K562 (cell line): ENCODE data around the gene C1orf174. TPM values are rescaled to one million over a fixed set of nuclear protein-coding genes. Genes with fewer than 3 reads are reported as not detected.

Experiments
- BRF1 ChIP-seq: IDR thresholded peaks from 3 replicates; pipeline ENCODE4 v1.6.1; 2011; ENCODE audit warnings: borderline replicate concordance, mild to moderate bottlenecking; ENCODE audit not compliant: insufficient read length; ENCODE audit errors: extremely low read depth
- FOXP1 ChIP-seq: sonication (generic); formaldehyde crosslinking; IDR thresholded peaks from 2 replicates; pipeline ENCODE4 v1.8.0; 2022; ENCODE audit warnings: mild to moderate bottlenecking, missing genetic modification reagents
- ZNF398 ChIP-seq: fragments of 250-450 bp; sonication (Bioruptor Pico); IDR thresholded peaks from 2 replicates; pipeline ENCODE4 v1.8.0; 2021; ENCODE audit warnings: moderate library complexity, mild to moderate bottlenecking, inconsistent platforms
- ZNF639 ChIP-seq, 2 experiments: fragments of 200-800 bp in 1 of 2; sonication (Bioruptor generic) in 1 of 2; sonication (generic) in 1 of 2; formaldehyde crosslinking in 1 of 2; IDR thresholded peaks in 1 of 2; conservative IDR thresholded peaks in 1 of 2; 2 replicates each; pipeline versions ENCODE4 v1.5.0 to v1.6.1; 2016 to 2020; ENCODE audit warnings: missing compliant biosample characterization in 1 of 2, missing genetic modification characterization in 1 of 2, missing genetic modification reagents in 1 of 2
- ZNF707 ChIP-seq: fragments of 250-450 bp; sonication (Bioruptor Pico); conservative IDR thresholded peaks from 2 replicates; pipeline ENCODE4 v1.8.0; 2022; ENCODE audit warnings: inconsistent platforms, mild to moderate bottlenecking, moderate library complexity
- polyA plus RNA-seq, 8 experiments: library from polyadenylated mRNA; depleted of rRNA in 4 of 8; stranded (reverse) in 5 of 8; unstranded in 3 of 8; fragments of >200 nt; fragmentation: Nextera tagmentation in 2 of 8; fragmentation: Illumina TruSeq in 1 of 8; extraction: Ambion mirVana in 2 of 8; extraction: Trizol in 1 of 8; gene quantifications; 2 replicates each; pipeline versions ENCODE4 v1.2.1 to v1.2.3, GENCODE V29; 2011 to 2014; ENCODE audit warnings: inconsistent platforms in 1 of 8, missing spikeins in 1 of 8
- total RNA-seq, 7 experiments: library from RNA; depleted of rRNA in 6 of 7; stranded (reverse); fragments of >200 nt in 6 of 7; fragmentation: Illumina TruSeq in 2 of 7; extraction: Trizol in 2 of 7; gene quantifications; 2 replicates each; pipeline versions ENCODE4 v1.2.1 to v1.2.3, GENCODE V29; 2011 to 2021; ENCODE audit warnings: low replicate concordance in 1 of 7

C1orf174 gene
- total and polyA plus RNA-seq, 9 of the 15 experiments (the other 6 are each of a cell fraction or from before 2014, with no cell fraction given): 38.5 to 64.9 (median 45.4) TPM

GRCh38 chr1:3857791-3858129 is 42.3 kb downstream of the C1orf174 start (continued):
- TF ChIP-seq ZNF398 (CRISPR knock-in tag): no peak
- no peak for TF ChIP-seq BRF1
- TF ChIP-seq FOXP1 (CRISPR knock-in tag): peak; percentile 43; the same call in 1 of the 2 replicates
- TF ChIP-seq ZNF707: no peak
- TF ChIP-seq ZNF639 (CRISPR knock-in tag; conservative IDR thresholded peaks at IDR 0.05 in 1 of 2, IDR thresholded peaks at IDR 0.05 in 1 of 2): no peak
